Measurements from ENCODE around the gene ARL9. TPM values are rescaled to one million over a fixed set of nuclear protein-coding genes. Genes with fewer than 3 reads are reported as not detected.

ARL9 gene
- total RNA-seq, 1 donor from 2014 or later, result 0.14 TPM

- intact Hi-C loops (cut with micrococcal nuclease), result loop anchor here (5.0 to 10.0 kb wide), 3 partner anchors 64 to 374 kb away; partner anchors contain the start of genes AASDH, REST and SRP72
Observed at GRCh38 chr4:56531149-56531770, 25.7 kb downstream of the ARL9 start.

GRCh38 chr4:56531823-56532222, 26.2 kb downstream of the ARL9 start:
- intact Hi-C loops (cut with micrococcal nuclease), result loop anchor here (5.0 to 10.0 kb wide), 3 partner anchors 65 to 373 kb away; partner anchors contain the start of genes AASDH, REST and SRP72

- intact Hi-C loops (cut with micrococcal nuclease), result loop anchor here (5.0 to 10.0 kb wide), 3 partner anchors 65 to 373 kb away; partner anchors contain the start of genes AASDH, REST and SRP72
Observed at GRCh38 chr4:56532239-56532638, 26.6 kb downstream of the ARL9 start.

GRCh38 chr4:56535915-56536314, 30.3 kb downstream of the ARL9 start:
- intact Hi-C loops (cut with micrococcal nuclease), result loop anchor here (10.0 kb wide), 1 partner anchor 369 kb away; the partner anchor contains the start of gene REST

- intact Hi-C loops (cut with micrococcal nuclease), result loop anchor here (10.0 kb wide), 1 partner anchor 368 kb away; the partner anchor contains the start of gene REST
Observed at GRCh38 chr4:56537147-56537546, 31.6 kb downstream of the ARL9 start.

GRCh38 chr4:56540826-56541225, 35.2 kb downstream of the ARL9 start:
- intact Hi-C loops (cut with micrococcal nuclease), result loop anchor here (5.0 to 10.0 kb wide), 4 partner anchors 34 to 594 kb away; partner anchors contain the start of genes ARL9, CEP135, NOA1 and POLR2B

GRCh38 chr4:56544573-56545131, 39.1 kb downstream of the ARL9 start:
- intact Hi-C loops (cut with micrococcal nuclease), result loop anchor here (1.0 to 10.0 kb wide), 8 partner anchors 14 to 597 kb away; partner anchors contain the start of genes ARL9, CEP135, NOA1 and POLR2B

- intact Hi-C loops (cut with micrococcal nuclease), result no loop called here
Observed at GRCh38 chr4:56550642-56551041, 45.1 kb downstream of the ARL9 start.

GRCh38 chr4:56551516-56551915, 45.9 kb downstream of the ARL9 start:
- intact Hi-C loops (cut with micrococcal nuclease), result no loop called here

- intact Hi-C loops (cut with micrococcal nuclease), result no loop called here
Observed at GRCh38 chr4:56552273-56552672, 46.7 kb downstream of the ARL9 start.

GRCh38 chr4:56570041-56570440, 64.5 kb downstream of the ARL9 start:
- intact Hi-C loops (cut with micrococcal nuclease), result no loop called here

Other genes starting within 250 kb of the ARL9 start
- 9.4 and 12.2 TPM in 2 replicates for gene AASDH, start 118.3 kb upstream of the ARL9 start, total RNA-seq
- gene PPAT, start 70.2 kb upstream of the ARL9 start, total RNA-seq, result 32.9 and 38.5 TPM in 2 replicates
- gene PAICS, start 69.5 kb upstream of the ARL9 start, total RNA-seq, result 188 and 190 TPM in 2 replicates
- gene SRP72, start 38.2 kb upstream of the ARL9 start, total RNA-seq, result 155 and 156 TPM in 2 replicates
- gene HOPX, start 175.5 kb downstream of the ARL9 start, total RNA-seq, result 36.8 and 36.9 TPM in 2 replicates

Data from T-helper 2 cell treated with Interferon-gamma antibody and Interleukin-4, amounts not matched to agents 100 ng/mL and 5 ng/mL, for 36 hours (primary cell).